ENCODE measurements around the gene DNAH1.

DNA sequence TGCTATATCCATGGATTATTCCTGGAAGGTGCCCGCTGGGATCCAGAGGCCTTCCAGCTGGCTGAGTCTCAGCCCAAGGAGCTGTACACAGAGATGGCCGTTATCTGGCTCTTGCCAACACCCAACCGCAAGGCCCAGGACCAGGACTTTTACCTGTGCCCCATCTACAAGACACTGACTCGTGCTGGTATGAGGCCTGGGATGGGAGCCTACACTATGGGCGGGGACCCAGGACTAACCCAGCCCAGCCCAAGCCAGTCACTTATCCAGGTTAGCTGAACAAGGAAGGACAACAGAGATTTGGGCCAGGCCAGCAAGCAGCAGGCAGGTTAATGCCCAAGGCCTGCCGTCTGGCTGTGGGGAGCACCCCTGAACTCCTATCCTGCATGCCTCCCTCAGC, 83.5 kb downstream of the DNAH1 start:
- TF ChIP-seq CTCF (IDR thresholded peaks at IDR 0.05 in 8 of 11, conservative IDR thresholded peaks at IDR 0.05 in 3 of 11) (no peak), POLR2A (IDR thresholded peaks at IDR 0.05) (no peak)
